H1 (cell line): ENCODE results near the gene FHL2. TPM values are rescaled to one million over a fixed set of nuclear protein-coding genes. Genes with fewer than 3 reads are reported as not detected.

Source experiments
- CTCF ChIA-PET: fragments of 300-600 bp; sonication (Branson Sonifier 250); formaldehyde crosslinking; loops from one replicate; lab custom pipeline; 2021; ENCODE audit not compliant: partially characterized antibody; lab: Charles Lee
- POLR2A ChIA-PET: fragments of 300-600 bp; sonication (Branson Sonifier 250); formaldehyde crosslinking; loops from one replicate; lab custom pipeline; 2021; ENCODE audit warnings: inconsistent platforms; ENCODE audit not compliant: partially characterized antibody; lab: Charles Lee
- DNase-seq, 2 experiments: peaks; one replicate each; pipeline versions ENCODE4 v3.0.0 to v3.0.0-alpha.2; 2010 to 2022; ENCODE audit warnings: low spot score in 2 of 2, low read depth in 1 of 2, mixed read lengths in 1 of 2
- FAIRE-seq: peaks from 2 replicates; lab custom pipeline; 2011; peaks lifted over from hg19 to GRCh38; lab: Jason Lieb, UNC
- H2AFZ ChIP-seq: 2 replicates; pipeline ENCODE4 v1.8.1; 2012; ENCODE audit warnings: low read length, inconsistent platforms
- H2AK5ac ChIP-seq: 2 replicates; pipeline ENCODE4 v1.6.1; 2013; ENCODE audit warnings: low read depth, low read length
- H2BK120ac ChIP-seq: replicated peaks from 2 replicates; pipeline ENCODE3; 2013; ENCODE audit warnings: low read depth, low read length, inconsistent platforms
- H2BK12ac ChIP-seq: 2 replicates; pipeline ENCODE4 v1.6.1; 2013; ENCODE audit warnings: low read depth, low read length
- H2BK15ac ChIP-seq: 2 replicates; pipeline ENCODE4 v1.6.1; 2013; ENCODE audit warnings: low read length
- H2BK20ac ChIP-seq: 2 replicates; pipeline ENCODE4 v1.6.1; 2013; ENCODE audit warnings: low read length
- H2BK5ac ChIP-seq: 2 replicates; pipeline ENCODE4 v1.6.1; 2013; ENCODE audit warnings: low read depth, low read length
- H3K14ac ChIP-seq: 2 replicates; pipeline ENCODE4 v1.6.1; 2013; ENCODE audit warnings: inconsistent platforms; ENCODE audit not compliant: insufficient read length
- H3K18ac ChIP-seq: 2 replicates; pipeline ENCODE4 v1.6.1; 2013; ENCODE audit warnings: low read length; ENCODE audit errors: extremely low read depth
- H3K23ac ChIP-seq: 2 replicates; pipeline ENCODE4 v1.6.1; 2013; ENCODE audit warnings: inconsistent platforms; ENCODE audit not compliant: insufficient read length
- H3K23me2 ChIP-seq: 2 replicates; pipeline ENCODE4 v1.6.1; 2013; ENCODE audit warnings: low read depth, low read length
- H3K27ac ChIP-seq: 2 replicates; pipeline ENCODE4 v1.6.1; 2011; ENCODE audit warnings: low read depth, low read length, inconsistent platforms
- H3K27me3 ChIP-seq, 4 experiments: replicated peaks in 1 of 4; 1 replicate in 1 of 4; 2 replicates in 3 of 4; pipeline versions ENCODE4 v1.6.1 to v1.8.1; 2011 to 2013; ENCODE audit warnings: low read length in 3 of 4, mild to moderate bottlenecking in 3 of 4, inconsistent platforms in 2 of 4, mixed read lengths in 2 of 4, moderate library complexity in 1 of 4; ENCODE audit not compliant: control insufficient read depth in 3 of 4, insufficient read depth in 3 of 4; ENCODE audit errors: extremely low read depth in 1 of 4
- H3K36me3 ChIP-seq, 4 experiments: 2 replicates each; pipeline versions ENCODE4 v1.6.1 to v1.8.1; 2011 to 2013; ENCODE audit warnings: mild to moderate bottlenecking in 4 of 4, low read length in 3 of 4, moderate library complexity in 2 of 4, control low read depth in 1 of 4, inconsistent platforms in 1 of 4; ENCODE audit not compliant: insufficient read depth in 4 of 4, control insufficient read depth in 2 of 4
- H3K4ac ChIP-seq: replicated peaks from 2 replicates; pipeline ENCODE3; 2013; ENCODE audit warnings: low read length, low read depth, mixed read lengths, inconsistent platforms; ENCODE audit not compliant: insufficient read length
- H3K4me1 ChIP-seq, 4 experiments: replicated peaks in 1 of 4; 1 replicate in 1 of 4; 2 replicates in 3 of 4; pipeline versions ENCODE4 v1.6.1 to v1.8.1; 2011 to 2013; ENCODE audit warnings: low read length in 3 of 4, inconsistent platforms in 2 of 4, mixed read lengths in 1 of 4; ENCODE audit not compliant: insufficient read depth in 4 of 4, control insufficient read depth in 3 of 4
- H3K4me2 ChIP-seq, 2 experiments: 2 replicates each; pipeline versions ENCODE4 v1.6.1 to v1.8.1; 2011 to 2013; ENCODE audit warnings: low read depth in 2 of 2, low read length in 2 of 2, control low read depth in 1 of 2, inconsistent platforms in 1 of 2, mild to moderate bottlenecking in 1 of 2; ENCODE audit not compliant: insufficient read depth in 1 of 2
- H3K4me3 ChIP-seq, 4 experiments: fragments of 200-600, 300-600 bp in 1 of 4; sonication (generic), shearing (Covaris generic), sonication (Bioruptor Twin) in 1 of 4; 2 replicates each; pipeline versions ENCODE4 v1.5.1 to v1.8.1; 2011 to 2016; ENCODE audit warnings: low read length in 4 of 4, low read depth in 3 of 4, control low read depth in 2 of 4, inconsistent platforms in 2 of 4, mild to moderate bottlenecking in 2 of 4, mixed read lengths in 1 of 4, moderate library complexity in 1 of 4; ENCODE audit not compliant: insufficient read depth in 2 of 4; ENCODE audit errors: extremely low read depth in 1 of 4
- H3K56ac ChIP-seq: replicated peaks from 2 replicates; pipeline ENCODE3; 2013; ENCODE audit warnings: low read depth, mild to moderate bottlenecking, mixed read lengths, low read length, inconsistent platforms; ENCODE audit not compliant: insufficient read length
- H3K79me1 ChIP-seq: 2 replicates; pipeline ENCODE4 v1.6.1; 2013; ENCODE audit warnings: low read depth, low read length, control low read depth
- H3K79me2 ChIP-seq, 2 experiments: 2 replicates each; pipeline versions ENCODE4 v1.6.1 to v1.8.1; 2012 to 2013; ENCODE audit warnings: low read length in 2 of 2, mild to moderate bottlenecking in 2 of 2, inconsistent platforms in 1 of 2; ENCODE audit not compliant: insufficient read depth in 2 of 2, control insufficient read depth in 1 of 2
- H3K9ac ChIP-seq, 4 experiments: replicated peaks in 1 of 4; 1 replicate in 1 of 4; 2 replicates in 3 of 4; pipeline versions ENCODE4 v1.6.1 to v1.8.1; 2011 to 2013; ENCODE audit warnings: low read depth in 3 of 4, low read length in 3 of 4, control low read depth in 2 of 4, mild to moderate bottlenecking in 2 of 4, moderate library complexity in 2 of 4, inconsistent platforms in 1 of 4; ENCODE audit errors: extremely low read depth in 1 of 4
- H3K9me3 ChIP-seq, 2 experiments: 2 replicates each; pipeline versions ENCODE4 v1.6.1 to v1.8.1; 2012 to 2013; ENCODE audit warnings: mild to moderate bottlenecking in 2 of 2, moderate library complexity in 2 of 2, control low read depth in 1 of 2, inconsistent platforms in 1 of 2, low read depth in 1 of 2, low read length in 1 of 2, mixed read lengths in 1 of 2; ENCODE audit not compliant: insufficient read depth in 2 of 2
- H4K20me1 ChIP-seq, 2 experiments: replicated peaks in 1 of 2; 2 replicates each; pipeline versions ENCODE3 to v1.8.1; 2011 to 2013; ENCODE audit warnings: inconsistent platforms in 2 of 2, low read length in 2 of 2, mild to moderate bottlenecking in 1 of 2; ENCODE audit not compliant: insufficient read depth in 2 of 2, control insufficient read depth in 1 of 2
- H4K5ac ChIP-seq: 2 replicates; pipeline ENCODE4 v1.6.1; 2013; ENCODE audit warnings: low read length, low read depth, mixed read lengths, inconsistent platforms; ENCODE audit not compliant: insufficient read length
- H4K8ac ChIP-seq: 2 replicates; pipeline ENCODE4 v1.8.0; 2013; ENCODE audit warnings: mild to moderate bottlenecking, moderate library complexity, low read length, inconsistent platforms; ENCODE audit not compliant: insufficient read depth; ENCODE audit errors: extremely low read depth
- H4K91ac ChIP-seq: replicated peaks from 2 replicates; pipeline ENCODE3; 2013; ENCODE audit warnings: low read length, mixed read lengths, inconsistent platforms; ENCODE audit not compliant: insufficient read length
- ASH2L ChIP-seq: fragments of 200-600, 300-600 bp; sonication (generic); IDR thresholded peaks from one replicate; pipeline ENCODE4 v1.7.1; 2017; ENCODE audit warnings: low read length
- SP1 ChIP-seq: IDR thresholded peaks from 2 replicates; pipeline ENCODE4 v1.6.1; 2011; ENCODE audit warnings: low read depth, low read length
- WGBS, 2 experiments: shearing (Covaris generic) in 1 of 2; methylation state at CpG; one replicate each; pipeline versions ENCODE4 v1.1.6 to v1.1.7; 2013 to 2015; ENCODE audit warnings: low lambda C conversion rate in 2 of 2, mixed read lengths in 2 of 2, inconsistent platforms in 1 of 2, low coverage in 1 of 2, missing lambda C conversion rate in 1 of 2; ENCODE audit not compliant: insufficient replicate concordance in 2 of 2, insufficient coverage in 1 of 2, insufficient read length in 1 of 2; ENCODE audit errors: extremely low coverage in 1 of 2, missing lambda C conversion rate in 1 of 2; 5-methylcytosine and 5-hydroxymethylcytosine counted together
- polyA plus RNA-seq, 7 experiments: library from polyadenylated mRNA; depleted of rRNA in 3 of 7; stranded (reverse) in 5 of 7; unstranded in 2 of 7; fragments of >200 nt in 5 of 7; fragments of 200-250 nt in 2 of 7; gene quantifications; 1 replicate in 5 of 7; 2 replicates in 1 of 7; 4 replicates in 1 of 7; pipeline versions ENCODE4 v1.2.1 to v1.2.3, GENCODE V29; 2011 to 2013; ENCODE audit warnings: missing spikeins in 2 of 7, mixed read lengths in 2 of 7
- total RNA-seq: library from RNA; stranded (reverse); fragmentation: NEBNext Ultra II Directional; extraction: Animal tissue kit (Norgen Biotek cat#: 25700); gene quantifications from 2 replicates; pipeline ENCODE4 v1.2.1, GENCODE V29; 2021
- TF ChIP-seq, protein P1 (sequence below): IDR thresholded peaks from 2 replicates; pipeline ENCODE4 v1.6.1; 2011; ENCODE audit warnings: low read depth, mild to moderate bottlenecking, low read length; ENCODE audit not compliant: insufficient read depth

Gene FHL2
- total and polyA plus RNA-seq, 2 of the 8 experiments (the other 6 are each of a cell fraction or from before 2014, with no cell fraction given) = 33.2 to 64.3 TPM

- 81% methylated on average over 2 of the region's 2 CpGs; no CpG with 5 or more reads in 1 of the 2 experiments for WGBS, 2 experiments
- no peak overlapping the region for H4K91ac ChIP-seq
- no peak overlapping the region for H3K23ac ChIP-seq
- TF ChIP-seq ASH2L (no peak), SP1 (no peak)
- TF ChIP-seq, protein P1, sequence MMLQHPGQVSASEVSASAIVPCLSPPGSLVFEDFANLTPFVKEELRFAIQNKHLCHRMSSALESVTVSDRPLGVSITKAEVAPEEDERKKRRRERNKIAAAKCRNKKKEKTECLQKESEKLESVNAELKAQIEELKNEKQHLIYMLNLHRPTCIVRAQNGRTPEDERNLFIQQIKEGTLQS = no peak
- H3K4me3 ChIP-seq = no peak overlapping the region
- peaks cover 9 to 65% of the 10 kb centered on the region in 2 experiments; a peak in 3 of 4 replicates for H3K79me2 ChIP-seq
- H3K27me3 ChIP-seq = no peaks in the 10 kb centered on the region; a peak in 1 of 7 replicates
- H3K4me2 ChIP-seq = no peak overlapping the region; a peak in 1 of 4 replicates
- H3K4me1 ChIP-seq = peaks cover 5 to 12% (median 10%) of the 10 kb centered on the region in 4 experiments; a peak in 5 of 7 replicates
- no peak overlapping the region for H2BK120ac ChIP-seq
- H2AK5ac ChIP-seq = no peak overlapping the region
- no peak overlapping the region for H2BK12ac ChIP-seq
- FAIRE-seq = no peak
- peaks cover 10% of the 10 kb centered on the region; the same call in 1 of the 2 replicates for H3K23me2 ChIP-seq
- no peak overlapping the region for H2AFZ ChIP-seq
- no peak overlapping the region for H4K5ac ChIP-seq
- H4K20me1 ChIP-seq = peaks cover 0 to 7% of the 10 kb centered on the region in 2 experiments
- H3K27ac ChIP-seq = no peak overlapping the region
- H3K4ac ChIP-seq = no peak overlapping the region
- H3K9ac ChIP-seq = no peak overlapping the region
- H3K36me3 ChIP-seq = no peaks in the 10 kb centered on the region
- no peak overlapping the region for H2BK20ac ChIP-seq
- no peaks in the 10 kb centered on the region for H3K9me3 ChIP-seq
- H2BK15ac ChIP-seq = no peak overlapping the region
- no peak overlapping the region for H4K8ac ChIP-seq
- POLR2A ChIA-PET = interaction anchor here (1.3 to 2.1 kb wide), 2 partner anchors 10 to 11 kb away, joined by 3 to 10 read pairs; partner anchors contain the start of gene C2orf49
- no peak overlapping the region for H3K14ac ChIP-seq
- H3K79me1 ChIP-seq = peaks cover 22% of the 10 kb centered on the region
- no peak overlapping the region for H3K18ac ChIP-seq
- no peak overlapping the region for H3K56ac ChIP-seq
- CTCF ChIA-PET = interaction anchor here (0.7 to 1.2 kb wide), 3 partner anchors 50 to 216 kb away, joined by 3 read pairs; no protein-coding TSS in a partner anchor
- H2BK5ac ChIP-seq = no peak overlapping the region
- no peak for DNase-seq
Observed at GRCh38 chr2:105327690-105328089, 71.2 kb downstream of the FHL2 start.
